AG09309 (cell line): ENCODE results near the gene CFAP65.

Experiments used
- DNase-seq: peaks from one replicate; pipeline ENCODE4 v3.0.0-alpha.2; 2010; ENCODE audit warnings: low read depth
- H3K4me3 ChIP-seq: 2 replicates; pipeline ENCODE4 v1.5.1; 2011; ENCODE audit warnings: mild to moderate bottlenecking, low read depth, low read length, moderate library complexity; ENCODE audit not compliant: control insufficient read depth
- TF ChIP-seq, protein P1 (sequence below): IDR thresholded peaks from 2 replicates; pipeline ENCODE4 v1.5.1; 2011; ENCODE audit warnings: mild to moderate bottlenecking, low read depth, low read length, inconsistent platforms; ENCODE audit not compliant: insufficient read depth, control insufficient read depth; ENCODE audit errors: missing control alignments

Gene CFAP65

DNA sequence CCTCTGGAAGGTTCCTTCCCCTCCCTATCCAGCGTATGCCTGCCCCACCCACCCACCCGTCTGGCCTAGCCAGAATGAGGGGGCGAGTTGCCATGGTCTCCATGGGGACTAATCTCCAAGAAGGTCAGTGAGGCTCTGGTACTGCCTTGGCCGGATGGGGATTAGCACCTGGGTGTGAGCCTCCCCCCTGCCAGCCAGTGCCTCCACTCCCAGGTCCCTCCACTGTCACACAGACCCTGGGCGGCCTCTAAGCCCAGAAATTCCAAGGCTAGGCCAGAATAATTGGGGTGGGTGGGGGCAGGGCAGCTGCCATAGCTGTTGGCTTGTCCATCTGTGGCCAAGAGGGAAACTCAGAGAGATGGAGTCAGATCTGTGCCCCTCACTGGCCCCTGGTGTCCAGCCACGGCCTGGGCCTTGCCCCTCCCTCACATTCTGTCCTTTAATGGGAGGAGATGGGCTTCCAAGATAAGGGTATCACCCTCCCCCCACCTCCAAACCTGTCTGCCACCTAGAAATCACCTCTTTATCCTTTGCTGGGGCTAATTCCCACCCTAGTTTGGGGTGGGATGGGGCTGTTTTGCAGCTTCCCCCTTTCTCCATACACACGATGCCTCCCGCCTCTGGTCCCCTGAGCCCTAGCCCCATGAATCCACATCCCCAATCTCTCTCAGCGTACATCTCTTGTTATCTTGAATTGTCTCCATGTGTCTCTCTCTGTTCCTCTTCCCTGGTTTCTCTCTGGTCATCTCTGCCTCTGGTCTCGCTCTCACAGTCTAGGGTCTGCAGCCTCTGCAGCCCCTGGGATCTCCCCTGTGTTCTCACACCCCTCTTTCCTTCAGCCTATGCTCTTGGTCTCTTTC is 42.1 kb downstream of the CFAP65 start:
- TF ChIP-seq, protein P1, sequence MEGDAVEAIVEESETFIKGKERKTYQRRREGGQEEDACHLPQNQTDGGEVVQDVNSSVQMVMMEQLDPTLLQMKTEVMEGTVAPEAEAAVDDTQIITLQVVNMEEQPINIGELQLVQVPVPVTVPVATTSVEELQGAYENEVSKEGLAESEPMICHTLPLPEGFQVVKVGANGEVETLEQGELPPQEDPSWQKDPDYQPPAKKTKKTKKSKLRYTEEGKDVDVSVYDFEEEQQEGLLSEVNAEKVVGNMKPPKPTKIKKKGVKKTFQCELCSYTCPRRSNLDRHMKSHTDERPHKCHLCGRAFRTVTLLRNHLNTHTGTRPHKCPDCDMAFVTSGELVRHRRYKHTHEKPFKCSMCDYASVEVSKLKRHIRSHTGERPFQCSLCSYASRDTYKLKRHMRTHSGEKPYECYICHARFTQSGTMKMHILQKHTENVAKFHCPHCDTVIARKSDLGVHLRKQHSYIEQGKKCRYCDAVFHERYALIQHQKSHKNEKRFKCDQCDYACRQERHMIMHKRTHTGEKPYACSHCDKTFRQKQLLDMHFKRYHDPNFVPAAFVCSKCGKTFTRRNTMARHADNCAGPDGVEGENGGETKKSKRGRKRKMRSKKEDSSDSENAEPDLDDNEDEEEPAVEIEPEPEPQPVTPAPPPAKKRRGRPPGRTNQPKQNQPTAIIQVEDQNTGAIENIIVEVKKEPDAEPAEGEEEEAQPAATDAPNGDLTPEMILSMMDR: no peak
- DNase-seq: no peak
- no peak overlapping the region for H3K4me3 ChIP-seq

DNA sequence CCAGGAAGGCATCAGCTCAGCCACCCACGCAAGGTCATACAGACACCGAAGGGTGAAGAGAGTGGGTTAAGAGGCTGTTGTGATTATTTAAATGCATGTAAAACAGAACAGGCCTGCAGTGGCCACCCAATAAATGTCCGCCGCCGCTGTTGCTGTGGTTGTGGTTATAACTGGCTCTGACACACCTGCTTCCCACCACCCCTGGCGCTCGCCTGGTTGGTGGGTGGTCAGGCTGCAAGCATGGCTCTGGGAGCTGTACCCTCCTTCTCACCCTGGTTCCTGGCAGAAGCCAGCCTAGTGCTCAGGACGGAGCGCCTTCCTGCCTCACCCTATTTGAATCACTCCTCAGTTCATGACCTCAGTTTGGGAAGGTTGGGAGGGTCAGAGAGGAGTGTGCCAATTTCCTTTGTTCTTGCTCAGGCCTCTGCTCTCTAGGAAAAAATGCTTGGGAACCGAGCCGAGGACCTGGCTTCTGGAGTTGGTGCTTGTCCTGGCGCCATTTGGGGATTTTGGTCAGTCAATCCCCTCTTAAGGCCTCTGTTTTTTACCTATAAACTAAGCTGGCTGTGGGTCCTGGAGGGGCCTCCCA is 42.8 kb downstream of the CFAP65 start:
- no peak overlapping the region for H3K4me3 ChIP-seq
- DNase-seq: no peak
- TF ChIP-seq, protein P1: no peak

DNA sequence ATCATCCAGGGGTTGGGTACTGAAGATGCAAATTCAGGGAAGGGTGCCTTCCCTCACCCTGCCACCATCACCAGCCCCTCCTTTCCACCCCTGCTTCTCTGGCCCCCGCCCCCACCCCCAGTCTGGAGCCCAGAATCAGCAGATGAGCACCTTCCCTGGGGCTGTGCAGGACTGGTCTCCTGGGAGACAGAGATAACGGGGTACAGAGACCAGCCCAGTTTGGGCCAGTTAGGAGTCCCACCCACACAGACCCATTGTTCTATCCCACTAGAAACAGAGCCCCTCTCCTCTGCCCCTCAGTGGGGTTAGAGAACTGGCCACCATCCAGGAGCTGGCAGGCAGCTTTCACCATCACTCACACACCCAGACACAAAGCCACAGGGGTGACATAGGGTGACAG is 43.6 kb downstream of the CFAP65 start:
- TF ChIP-seq, protein P1: no peak
- DNase-seq: no peak
- no peak overlapping the region for H3K4me3 ChIP-seq

GRCh38 chr2:218996937-218997336 is 44.4 kb downstream of the CFAP65 start:
- no peak overlapping the region for H3K4me3 ChIP-seq
- TF ChIP-seq, protein P1: no peak
- DNase-seq: no peak

DNA sequence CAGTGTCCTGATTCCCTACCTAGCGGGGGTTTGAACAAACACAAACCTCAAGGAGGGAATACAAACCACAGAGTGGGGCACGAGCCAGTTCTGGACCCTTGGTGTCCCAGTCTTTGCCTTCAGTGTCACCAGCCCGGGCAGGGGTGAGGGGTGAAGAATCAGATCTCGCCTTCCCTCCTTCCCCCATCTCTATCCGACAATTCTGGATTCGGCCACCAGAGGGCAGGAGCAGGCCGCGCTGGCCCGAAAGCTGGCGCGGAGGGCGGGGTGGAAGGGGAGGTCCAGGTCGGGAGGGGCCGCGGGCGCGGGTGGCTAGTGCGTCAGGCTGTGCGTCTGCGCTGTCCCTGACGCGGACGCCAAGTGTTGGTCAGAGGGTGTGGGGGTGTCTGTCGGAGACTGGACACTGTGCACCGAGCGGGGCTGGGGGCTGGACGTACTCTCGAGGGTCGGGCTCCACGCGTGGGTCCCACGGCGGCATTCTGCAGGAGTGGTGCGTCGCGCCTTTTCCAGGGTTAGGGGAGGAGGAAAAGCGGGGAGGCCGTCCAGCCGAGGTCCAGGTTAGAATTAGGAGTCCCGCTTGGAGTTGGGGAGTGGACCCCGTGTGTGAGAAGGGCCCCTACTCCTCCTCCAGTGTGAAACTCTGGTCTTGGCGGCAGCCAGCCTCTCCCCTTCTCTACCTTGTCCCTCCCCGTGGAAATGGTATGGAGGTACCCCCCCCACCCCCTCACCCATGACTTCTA is 45.2 kb downstream of the CFAP65 start:
- peak overlapping the region; percentile 33 for H3K4me3 ChIP-seq
- peak; percentile 14 for DNase-seq
- TF ChIP-seq, protein P1: peak; percentile 88

GRCh38 chr2:218995561-218995960 is 45.8 kb downstream of the CFAP65 start:
- H3K4me3 ChIP-seq: no peak overlapping the region
- no peak for DNase-seq
- TF ChIP-seq, protein P1: no peak
